Keratinocyte (primary cell): ENCODE measurements around the gene LARGE1. TPM values are rescaled to one million over a fixed set of nuclear protein-coding genes. Genes with fewer than 3 reads are reported as not detected.

Experiments
- DNase-seq: peaks from one replicate; pipeline ENCODE4 v3.0.0-alpha.2; 2011; ENCODE audit warnings: low read depth, missing footprints, low spot score
- FAIRE-seq: peaks from 2 replicates; lab custom pipeline; 2011; peaks lifted over from hg19 to GRCh38; lab: Jason Lieb, UNC
- H2AFZ ChIP-seq: 2 replicates; pipeline ENCODE4 v1.6.0; 2012; ENCODE audit warnings: low read length, control low read depth, inconsistent platforms; ENCODE audit not compliant: control insufficient read depth
- H3K27ac ChIP-seq: 2 replicates; pipeline ENCODE4 v1.5.1; 2011; ENCODE audit warnings: low read length; ENCODE audit not compliant: control insufficient read depth, insufficient read depth
- H3K27me3 ChIP-seq: 3 replicates; pipeline ENCODE4 v1.6.0; 2011; ENCODE audit warnings: low read length; ENCODE audit not compliant: control insufficient read depth, insufficient read depth; ENCODE audit errors: extremely low read depth
- H3K36me3 ChIP-seq, 2 experiments: 2 replicates in 1 of 2; 3 replicates in 1 of 2; pipeline ENCODE4 v1.5.1; 2011; ENCODE audit warnings: low read length in 2 of 2, mild to moderate bottlenecking in 1 of 2; ENCODE audit not compliant: control insufficient read depth in 2 of 2, insufficient read depth in 2 of 2; ENCODE audit errors: extremely low read depth in 1 of 2
- H3K4me1 ChIP-seq: 3 replicates; pipeline ENCODE4 v1.5.1; 2011; ENCODE audit warnings: low read length; ENCODE audit not compliant: control insufficient read depth, insufficient read depth; ENCODE audit errors: extremely low read depth
- H3K4me2 ChIP-seq: 3 replicates; pipeline ENCODE4 v1.6.0; 2011; ENCODE audit warnings: low read depth, low read length; ENCODE audit not compliant: control insufficient read depth, insufficient read depth; ENCODE audit errors: extremely low read depth
- H3K4me3 ChIP-seq, 3 experiments: fragments of 200-600 bp in 1 of 3; sonication (generic) in 1 of 3; 2 replicates in 2 of 3; 3 replicates in 1 of 3; pipeline ENCODE4 v1.5.1; 2011 to 2016; ENCODE audit warnings: low read length in 3 of 3, mild to moderate bottlenecking in 3 of 3, control low read depth in 2 of 3, inconsistent platforms in 1 of 3, low read depth in 1 of 3, mixed read lengths in 1 of 3, mixed run types in 1 of 3, moderate library complexity in 1 of 3; ENCODE audit not compliant: control insufficient read depth in 2 of 3, insufficient read depth in 2 of 3; ENCODE audit errors: extremely low read depth in 1 of 3
- H3K79me2 ChIP-seq: 2 replicates; pipeline ENCODE4 v1.6.0; 2012; ENCODE audit warnings: low read length; ENCODE audit not compliant: control insufficient read depth, insufficient read depth
- H3K9ac ChIP-seq: 3 replicates; pipeline ENCODE4 v1.6.0; 2011; ENCODE audit warnings: low read length; ENCODE audit not compliant: control insufficient read depth, insufficient read depth; ENCODE audit errors: extremely low read depth
- H3K9me1 ChIP-seq: 3 replicates; pipeline ENCODE4 v1.6.0; 2011; ENCODE audit warnings: low read length; ENCODE audit not compliant: control insufficient read depth, insufficient read depth; ENCODE audit errors: extremely low read depth
- H3K9me3 ChIP-seq: 2 replicates; pipeline ENCODE4 v1.5.1; 2012; ENCODE audit warnings: low read depth, low read length; ENCODE audit not compliant: control insufficient read depth
- H4K20me1 ChIP-seq: 3 replicates; pipeline ENCODE4 v1.6.0; 2011; ENCODE audit warnings: low read length; ENCODE audit not compliant: control insufficient read depth, insufficient read depth; ENCODE audit errors: extremely low read depth
- CTCF ChIP-seq, 3 experiments: IDR thresholded peaks in 1 of 3; conservative IDR thresholded peaks in 1 of 3; optimal IDR thresholded peaks in 1 of 3; 2 replicates in 2 of 3; 3 replicates in 1 of 3; pipeline versions ENCODE3 to v1.5.1; 2011; ENCODE audit warnings: low read length in 3 of 3, mild to moderate bottlenecking in 3 of 3, moderate library complexity in 2 of 3, control low read depth in 1 of 3, inconsistent platforms in 1 of 3; ENCODE audit not compliant: insufficient read depth in 2 of 3; ENCODE audit errors: extremely low read depth in 1 of 3
- EZH2 ChIP-seq: IDR thresholded peaks from one replicate; pipeline ENCODE4 v1.6.1; 2012; ENCODE audit warnings: inconsistent platforms, mild to moderate bottlenecking, low read length, moderate library complexity
- dilution Hi-C: fragments of 300-500 bp; cut with MboI; formaldehyde crosslinking; loops from one replicate; pipeline ENCODE4 v1.7.0; 2020; ENCODE audit warnings: low sequenced_read_pairs; ENCODE audit not compliant: extremely low pct_ligation_motif_present
- polyA plus RNA-seq, 5 experiments: library from polyadenylated mRNA; depleted of rRNA in 3 of 5; stranded (reverse) in 3 of 5; stranded (forward) in 1 of 5; unstranded in 1 of 5; fragments of >200 nt; gene quantifications; 1 replicate in 1 of 5; 2 replicates in 3 of 5; 3 replicates in 1 of 5; pipeline versions ENCODE4 v1.2.1 to v1.2.3, GENCODE V29; 2011 to 2012; ENCODE audit warnings: missing spikeins in 2 of 5, low read depth in 1 of 5, low replicate concordance in 1 of 5

LARGE1 gene
- polyA plus RNA-seq, 1 donor (not counting 4 experiments of a cell fraction or from before 2014, with no cell fraction given) = 4.5 TPM

GRCh38 chr22:33779243-33779642, 141.0 kb downstream of the LARGE1 start:
- H3K4me3 ChIP-seq = no peak overlapping the region
- no peak overlapping the region for H3K27ac ChIP-seq
- no peak overlapping the region for H2AFZ ChIP-seq
- H3K9ac ChIP-seq = no peak overlapping the region
- H3K79me2 ChIP-seq = no peaks in the 10 kb centered on the region
- no peaks in the 10 kb centered on the region for H3K36me3 ChIP-seq
- H3K4me2 ChIP-seq = no peak overlapping the region
- H4K20me1 ChIP-seq = no peaks in the 10 kb centered on the region
- H3K27me3 ChIP-seq = no peaks in the 10 kb centered on the region
- H3K4me1 ChIP-seq = no peaks in the 10 kb centered on the region
- dilution Hi-C loops = no loop called here
- DNase-seq = no peak
- TF ChIP-seq CTCF (optimal IDR thresholded peaks at IDR 0.05 in 1 of 3, IDR thresholded peaks at IDR 0.05 in 1 of 3, conservative IDR thresholded peaks at IDR 0.05 in 1 of 3; ENCODE audit: extremely low read depth in 1 of 3, insufficient read depth in 2 of 3, low read length in 3 of 3) (no peak), EZH2 (no peak)
- H3K9me3 ChIP-seq = no peaks in the 10 kb centered on the region
- no peaks in the 10 kb centered on the region for H3K9me1 ChIP-seq
- no peak for FAIRE-seq

GRCh38 chr22:33776491-33776890, 143.8 kb downstream of the LARGE1 start:
- no peaks in the 10 kb centered on the region for H3K9me3 ChIP-seq
- H3K27me3 ChIP-seq = no peaks in the 10 kb centered on the region
- no peaks in the 10 kb centered on the region for H3K9me1 ChIP-seq
- no peak overlapping the region for H3K27ac ChIP-seq
- DNase-seq (no peak), FAIRE-seq (no peak)
- no peaks in the 10 kb centered on the region for H3K4me1 ChIP-seq
- no peak for TF ChIP-seq EZH2
- no peak for TF ChIP-seq CTCF (optimal IDR thresholded peaks at IDR 0.05 in 1 of 3, IDR thresholded peaks at IDR 0.05 in 1 of 3, conservative IDR thresholded peaks at IDR 0.05 in 1 of 3; ENCODE audit: extremely low read depth in 1 of 3, insufficient read depth in 2 of 3, low read length in 3 of 3)
- H3K36me3 ChIP-seq = no peaks in the 10 kb centered on the region
- no peaks in the 10 kb centered on the region for H4K20me1 ChIP-seq
- H3K9ac ChIP-seq = no peak overlapping the region
- H2AFZ ChIP-seq = no peak overlapping the region
- H3K4me3 ChIP-seq = no peak overlapping the region
- H3K79me2 ChIP-seq = no peaks in the 10 kb centered on the region
- no peak overlapping the region for H3K4me2 ChIP-seq
- dilution Hi-C loops = no loop called here
